ENCODE data around the gene NRBP1.
"Not testable (repeated sequence)": the region's sequence is repeated elsewhere in the genome, so short reads cannot be mapped to it uniquely, and the experiment has no call there.

Gene NRBP1

GRCh38 chr2:27412419-27413152, 15.8 kb upstream of the NRBP1 start:
- DNase-seq, result no peak
- intact Hi-C loops (cut with DNase I; ENCODE audit: low total_unique reads), result no loop called here
- H3K4me3 ChIP-seq, result no peak overlapping the region

GRCh38 chr2:27416151-27416550, 12.3 kb upstream of the NRBP1 start:
- Histone ChIP-seq H3K36me3 (no peaks in the 10 kb centered on the region), H3K9me3 (no peaks in the 10 kb centered on the region), H3K4me1 (no peaks in the 10 kb centered on the region), H3K27me3 (no peaks in the 10 kb centered on the region), H3K27ac (no peak overlapping the region), H3K4me3 (no peak overlapping the region)
- TF ChIP-seq CTCF (IDR thresholded peaks at IDR 0.05), result no peak
- intact Hi-C loops (cut with DNase I; ENCODE audit: low total_unique reads), result no loop called here
- no peak for DNase-seq

More at GRCh38 chr2:27412419-27413152, 15.8 kb upstream of the NRBP1 start:
- Histone ChIP-seq H3K27ac (no peak overlapping the region), H3K9me3 (no peaks in the 10 kb centered on the region), H3K36me3 (no peaks in the 10 kb centered on the region), H3K27me3 (no peaks in the 10 kb centered on the region), H3K4me1 (peaks cover 0 to 19% (median 7%) of the 10 kb centered on the region in 4 donors)
- TF ChIP-seq CTCF (IDR thresholded peaks at IDR 0.05), result no peak

- no peaks in the 10 kb centered on the region for H3K4me1 ChIP-seq
- no peak for DNase-seq
- no peaks in the 10 kb centered on the region for H3K9me3 ChIP-seq
- H3K27ac ChIP-seq, result no peak overlapping the region
- H3K4me3 ChIP-seq, result no peak overlapping the region
- no peaks in the 10 kb centered on the region for H3K36me3 ChIP-seq
- no peak for TF ChIP-seq CTCF (IDR thresholded peaks at IDR 0.05)
- intact Hi-C loops (cut with DNase I; ENCODE audit: low total_unique reads), result no loop called here
- H3K27me3 ChIP-seq, result no peaks in the 10 kb centered on the region
Observed at GRCh38 chr2:27420996-27421395, 7.4 kb upstream of the NRBP1 start.

- no peak for TF ChIP-seq CTCF (IDR thresholded peaks at IDR 0.05)
- no peaks in the 10 kb centered on the region for H3K36me3 ChIP-seq
- H3K4me1 ChIP-seq, result no peaks in the 10 kb centered on the region
- no peaks in the 10 kb centered on the region for H3K27me3 ChIP-seq
- intact Hi-C loops (cut with DNase I; ENCODE audit: low total_unique reads), result no loop called here
- no peak overlapping the region for H3K4me3 ChIP-seq
- no peaks in the 10 kb centered on the region for H3K9me3 ChIP-seq
- no peak for DNase-seq
- H3K27ac ChIP-seq, result no peak overlapping the region
Observed at GRCh38 chr2:27421660-27422250, 6.7 kb upstream of the NRBP1 start.

GRCh38 chr2:27422958-27423357, 5.5 kb upstream of the NRBP1 start:
- H3K36me3 ChIP-seq, result no peaks in the 10 kb centered on the region
- no peaks in the 10 kb centered on the region for H3K9me3 ChIP-seq
- H3K4me1 ChIP-seq, result no peaks in the 10 kb centered on the region
- H3K27me3 ChIP-seq, result no peaks in the 10 kb centered on the region
- H3K4me3 ChIP-seq, result no peak overlapping the region
- no peak overlapping the region for H3K27ac ChIP-seq
- no peak for DNase-seq
- intact Hi-C loops (cut with DNase I; ENCODE audit: low total_unique reads), result no loop called here
- TF ChIP-seq CTCF (IDR thresholded peaks at IDR 0.05), result no peak

GRCh38 chr2:27425039-27425438, 3.4 kb upstream of the NRBP1 start:
- not testable (repeated sequence) for H3K4me3 ChIP-seq, H3K9me3 ChIP-seq, H3K36me3 ChIP-seq, H3K27ac ChIP-seq, H3K4me1 ChIP-seq, H3K27me3 ChIP-seq, DNase-seq
- intact Hi-C loops (cut with DNase I; ENCODE audit: low total_unique reads), result loop anchor here (5.0 kb wide), 1 partner anchor 43 kb away; the partner anchor contains the start of gene ZNF513
